ENCODE measurements around the gene CSRP1. TPM values are rescaled to one million over a fixed set of nuclear protein-coding genes. Genes with fewer than 3 reads are reported as not detected.

Gene CSRP1
- total and polyA plus RNA-seq, 9 of the 15 experiments (the other 6 are each of a cell fraction or from before 2014, with no cell fraction given), result 6.8 to 39.4 (median 23.7) TPM

GRCh38 chr1:201507360-201507675 lies 395 bp upstream of the CSRP1 start (continued):
- TF ChIP-seq MLX (CRISPR knock-in tag; conservative IDR thresholded peaks at IDR 0.05) (no peak), ZNF212 (CRISPR knock-in tag; IDR thresholded peaks at IDR 0.05) (no peak), CBX1 (IDR thresholded peaks at IDR 0.05; ENCODE audit: low read depth) (no peak), NR2C1 (IDR thresholded peaks at IDR 0.05) (no peak), NR2C1 (tag; IDR thresholded peaks at IDR 0.05) (0 out of 2 replicates have a peak, but pooled peaks have one; percentile 37), JUNB (CRISPR knock-in tag; conservative IDR thresholded peaks at IDR 0.05) (no peak), ZC3H4 (CRISPR knock-in tag; IDR thresholded peaks at IDR 0.05; ENCODE audit: borderline replicate concordance) (no peak)
- TF ChIP-seq, protein P1, sequence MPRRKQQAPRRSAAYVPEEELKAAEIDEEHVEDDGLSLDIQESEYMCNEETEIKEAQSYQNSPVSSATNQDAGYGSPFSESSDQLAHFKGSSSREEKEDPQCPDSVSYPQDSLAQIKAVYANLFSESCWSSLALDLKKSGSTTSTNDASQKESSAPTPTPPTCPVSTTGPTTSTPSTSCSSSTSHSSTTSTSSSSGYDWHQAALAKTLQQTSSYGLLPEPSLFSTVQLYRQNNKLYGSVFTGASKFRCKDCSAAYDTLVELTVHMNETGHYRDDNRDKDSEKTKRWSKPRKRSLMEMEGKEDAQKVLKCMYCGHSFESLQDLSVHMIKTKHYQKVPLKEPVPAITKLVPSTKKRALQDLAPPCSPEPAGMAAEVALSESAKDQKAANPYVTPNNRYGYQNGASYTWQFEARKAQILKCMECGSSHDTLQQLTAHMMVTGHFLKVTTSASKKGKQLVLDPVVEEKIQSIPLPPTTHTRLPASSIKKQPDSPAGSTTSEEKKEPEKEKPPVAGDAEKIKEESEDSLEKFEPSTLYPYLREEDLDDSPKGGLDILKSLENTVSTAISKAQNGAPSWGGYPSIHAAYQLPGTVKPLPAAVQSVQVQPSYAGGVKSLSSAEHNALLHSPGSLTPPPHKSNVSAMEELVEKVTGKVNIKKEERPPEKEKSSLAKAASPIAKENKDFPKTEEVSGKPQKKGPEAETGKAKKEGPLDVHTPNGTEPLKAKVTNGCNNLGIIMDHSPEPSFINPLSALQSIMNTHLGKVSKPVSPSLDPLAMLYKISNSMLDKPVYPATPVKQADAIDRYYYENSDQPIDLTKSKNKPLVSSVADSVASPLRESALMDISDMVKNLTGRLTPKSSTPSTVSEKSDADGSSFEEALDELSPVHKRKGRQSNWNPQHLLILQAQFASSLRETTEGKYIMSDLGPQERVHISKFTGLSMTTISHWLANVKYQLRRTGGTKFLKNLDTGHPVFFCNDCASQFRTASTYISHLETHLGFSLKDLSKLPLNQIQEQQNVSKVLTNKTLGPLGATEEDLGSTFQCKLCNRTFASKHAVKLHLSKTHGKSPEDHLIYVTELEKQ (CRISPR knock-in tag; IDR thresholded peaks at IDR 0.05), result no peak
- TF ChIP-seq, protein P2, sequence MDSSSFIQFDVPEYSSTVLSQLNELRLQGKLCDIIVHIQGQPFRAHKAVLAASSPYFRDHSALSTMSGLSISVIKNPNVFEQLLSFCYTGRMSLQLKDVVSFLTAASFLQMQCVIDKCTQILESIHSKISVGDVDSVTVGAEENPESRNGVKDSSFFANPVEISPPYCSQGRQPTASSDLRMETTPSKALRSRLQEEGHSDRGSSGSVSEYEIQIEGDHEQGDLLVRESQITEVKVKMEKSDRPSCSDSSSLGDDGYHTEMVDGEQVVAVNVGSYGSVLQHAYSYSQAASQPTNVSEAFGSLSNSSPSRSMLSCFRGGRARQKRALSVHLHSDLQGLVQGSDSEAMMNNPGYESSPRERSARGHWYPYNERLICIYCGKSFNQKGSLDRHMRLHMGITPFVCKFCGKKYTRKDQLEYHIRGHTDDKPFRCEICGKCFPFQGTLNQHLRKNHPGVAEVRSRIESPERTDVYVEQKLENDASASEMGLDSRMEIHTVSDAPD (CRISPR knock-in tag; IDR thresholded peaks at IDR 0.05), result no peak
- TF ChIP-seq, protein P3, sequence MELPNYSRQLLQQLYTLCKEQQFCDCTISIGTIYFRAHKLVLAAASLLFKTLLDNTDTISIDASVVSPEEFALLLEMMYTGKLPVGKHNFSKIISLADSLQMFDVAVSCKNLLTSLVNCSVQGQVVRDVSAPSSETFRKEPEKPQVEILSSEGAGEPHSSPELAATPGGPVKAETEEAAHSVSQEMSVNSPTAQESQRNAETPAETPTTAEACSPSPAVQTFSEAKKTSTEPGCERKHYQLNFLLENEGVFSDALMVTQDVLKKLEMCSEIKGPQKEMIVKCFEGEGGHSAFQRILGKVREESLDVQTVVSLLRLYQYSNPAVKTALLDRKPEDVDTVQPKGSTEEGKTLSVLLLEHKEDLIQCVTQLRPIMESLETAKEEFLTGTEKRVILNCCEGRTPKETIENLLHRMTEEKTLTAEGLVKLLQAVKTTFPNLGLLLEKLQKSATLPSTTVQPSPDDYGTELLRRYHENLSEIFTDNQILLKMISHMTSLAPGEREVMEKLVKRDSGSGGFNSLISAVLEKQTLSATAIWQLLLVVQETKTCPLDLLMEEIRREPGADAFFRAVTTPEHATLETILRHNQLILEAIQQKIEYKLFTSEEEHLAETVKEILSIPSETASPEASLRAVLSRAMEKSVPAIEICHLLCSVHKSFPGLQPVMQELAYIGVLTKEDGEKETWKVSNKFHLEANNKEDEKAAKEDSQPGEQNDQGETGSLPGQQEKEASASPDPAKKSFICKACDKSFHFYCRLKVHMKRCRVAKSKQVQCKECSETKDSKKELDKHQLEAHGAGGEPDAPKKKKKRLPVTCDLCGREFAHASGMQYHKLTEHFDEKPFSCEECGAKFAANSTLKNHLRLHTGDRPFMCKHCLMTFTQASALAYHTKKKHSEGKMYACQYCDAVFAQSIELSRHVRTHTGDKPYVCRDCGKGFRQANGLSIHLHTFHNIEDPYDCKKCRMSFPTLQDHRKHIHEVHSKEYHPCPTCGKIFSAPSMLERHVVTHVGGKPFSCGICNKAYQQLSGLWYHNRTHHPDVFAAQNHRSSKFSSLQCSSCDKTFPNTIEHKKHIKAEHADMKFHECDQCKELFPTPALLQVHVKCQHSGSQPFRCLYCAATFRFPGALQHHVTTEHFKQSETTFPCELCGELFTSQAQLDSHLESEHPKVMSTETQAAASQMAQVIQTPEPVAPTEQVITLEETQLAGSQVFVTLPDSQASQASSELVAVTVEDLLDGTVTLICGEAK (IDR thresholded peaks at IDR 0.05), result 0 out of 2 replicates have a peak, but pooled peaks have one; percentile 31
- TF ChIP-seq, protein P3 (CRISPR knock-in tag; IDR thresholded peaks at IDR 0.05), result no peak
- TF ChIP-seq, protein P4, sequence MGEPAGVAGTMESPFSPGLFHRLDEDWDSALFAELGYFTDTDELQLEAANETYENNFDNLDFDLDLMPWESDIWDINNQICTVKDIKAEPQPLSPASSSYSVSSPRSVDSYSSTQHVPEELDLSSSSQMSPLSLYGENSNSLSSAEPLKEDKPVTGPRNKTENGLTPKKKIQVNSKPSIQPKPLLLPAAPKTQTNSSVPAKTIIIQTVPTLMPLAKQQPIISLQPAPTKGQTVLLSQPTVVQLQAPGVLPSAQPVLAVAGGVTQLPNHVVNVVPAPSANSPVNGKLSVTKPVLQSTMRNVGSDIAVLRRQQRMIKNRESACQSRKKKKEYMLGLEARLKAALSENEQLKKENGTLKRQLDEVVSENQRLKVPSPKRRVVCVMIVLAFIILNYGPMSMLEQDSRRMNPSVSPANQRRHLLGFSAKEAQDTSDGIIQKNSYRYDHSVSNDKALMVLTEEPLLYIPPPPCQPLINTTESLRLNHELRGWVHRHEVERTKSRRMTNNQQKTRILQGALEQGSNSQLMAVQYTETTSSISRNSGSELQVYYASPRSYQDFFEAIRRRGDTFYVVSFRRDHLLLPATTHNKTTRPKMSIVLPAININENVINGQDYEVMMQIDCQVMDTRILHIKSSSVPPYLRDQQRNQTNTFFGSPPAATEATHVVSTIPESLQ (CRISPR knock-in tag; IDR thresholded peaks at IDR 0.05), result no peak
